ENCODE data around the gene UTS2B.

The UTS2B gene

DNA sequence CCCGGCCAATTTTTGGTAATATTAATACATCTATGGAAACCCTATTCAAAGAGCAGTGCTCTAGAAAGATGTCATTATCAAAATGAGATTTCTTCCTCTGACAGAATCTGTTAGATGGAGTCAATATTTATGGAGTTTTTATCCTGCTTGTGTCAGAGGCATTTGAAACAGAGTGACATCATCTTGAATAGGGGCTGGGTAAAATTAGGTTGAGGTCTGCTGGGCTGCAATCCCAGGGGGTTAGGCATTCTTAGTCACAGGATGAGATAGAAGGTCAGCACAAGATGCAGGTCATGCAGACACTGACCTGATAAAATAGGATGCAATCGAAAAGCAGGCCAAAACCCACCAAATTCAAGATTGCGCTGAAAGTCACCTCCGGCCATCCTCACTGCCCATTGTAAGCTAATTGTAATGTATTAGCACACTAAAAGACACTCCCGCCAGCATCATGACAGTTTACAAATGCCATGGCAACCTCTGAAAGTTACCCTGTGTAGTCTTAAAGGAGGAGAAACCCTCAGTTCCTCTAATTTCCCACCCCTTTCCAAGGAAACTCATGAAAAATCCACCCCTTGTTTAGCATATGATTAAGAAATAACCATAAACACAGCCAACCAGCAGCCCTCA lies 28.4 kb downstream of the UTS2B start:
- no peak for DNase-seq (ENCODE audit: low read depth)
- TF ChIP-seq, protein P1, sequence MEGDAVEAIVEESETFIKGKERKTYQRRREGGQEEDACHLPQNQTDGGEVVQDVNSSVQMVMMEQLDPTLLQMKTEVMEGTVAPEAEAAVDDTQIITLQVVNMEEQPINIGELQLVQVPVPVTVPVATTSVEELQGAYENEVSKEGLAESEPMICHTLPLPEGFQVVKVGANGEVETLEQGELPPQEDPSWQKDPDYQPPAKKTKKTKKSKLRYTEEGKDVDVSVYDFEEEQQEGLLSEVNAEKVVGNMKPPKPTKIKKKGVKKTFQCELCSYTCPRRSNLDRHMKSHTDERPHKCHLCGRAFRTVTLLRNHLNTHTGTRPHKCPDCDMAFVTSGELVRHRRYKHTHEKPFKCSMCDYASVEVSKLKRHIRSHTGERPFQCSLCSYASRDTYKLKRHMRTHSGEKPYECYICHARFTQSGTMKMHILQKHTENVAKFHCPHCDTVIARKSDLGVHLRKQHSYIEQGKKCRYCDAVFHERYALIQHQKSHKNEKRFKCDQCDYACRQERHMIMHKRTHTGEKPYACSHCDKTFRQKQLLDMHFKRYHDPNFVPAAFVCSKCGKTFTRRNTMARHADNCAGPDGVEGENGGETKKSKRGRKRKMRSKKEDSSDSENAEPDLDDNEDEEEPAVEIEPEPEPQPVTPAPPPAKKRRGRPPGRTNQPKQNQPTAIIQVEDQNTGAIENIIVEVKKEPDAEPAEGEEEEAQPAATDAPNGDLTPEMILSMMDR (conservative IDR thresholded peaks at IDR 0.05; ENCODE audit: low read depth, low read length) = no peak
- H3K4me3 ChIP-seq (ENCODE audit: low read length) = no peak overlapping the region

DNA sequence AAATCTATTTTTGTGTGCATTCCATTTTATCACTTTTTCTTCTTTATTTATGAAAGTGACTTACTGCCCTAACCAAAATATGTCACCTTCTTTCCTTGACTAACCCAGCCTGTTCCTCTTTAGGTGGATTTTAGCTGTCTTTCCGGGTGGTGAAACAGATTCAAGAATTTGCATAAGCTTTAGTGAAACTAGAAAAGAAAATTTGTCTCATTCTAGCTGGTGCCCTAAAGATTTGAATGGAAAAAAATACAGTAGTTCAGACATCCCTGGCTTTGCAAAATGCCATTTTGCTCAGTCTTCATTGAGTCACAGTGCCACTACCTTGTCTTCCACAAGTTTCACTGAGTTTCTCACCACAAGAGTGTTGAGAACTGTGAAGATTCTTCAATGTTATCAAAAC lies 29.3 kb downstream of the UTS2B start:
- H3K4me3 ChIP-seq (ENCODE audit: low read length) = no peak overlapping the region
- TF ChIP-seq, protein P1 (conservative IDR thresholded peaks at IDR 0.05; ENCODE audit: low read depth, low read length) = no peak
- no peak for DNase-seq (ENCODE audit: low read depth)

DNA sequence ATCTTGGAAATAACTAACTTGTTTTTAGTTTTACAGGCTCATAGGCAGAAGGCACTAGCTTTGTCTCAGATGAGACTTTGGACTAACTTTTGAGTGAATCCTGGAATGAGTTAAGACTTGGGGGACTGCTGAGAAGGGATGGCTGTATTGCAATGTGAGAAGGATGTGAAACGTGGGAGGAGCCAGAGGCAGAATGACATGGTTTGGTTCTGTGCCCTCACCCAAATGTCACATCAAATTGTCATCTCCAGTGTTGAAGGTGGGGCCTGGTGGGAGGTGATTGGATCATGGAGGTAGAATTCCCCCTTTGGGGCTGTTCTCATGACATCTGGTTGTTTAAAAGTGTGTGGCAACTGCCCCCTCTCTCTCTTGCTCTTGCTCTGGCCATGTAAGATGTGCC lies 29.9 kb downstream of the UTS2B start:
- DNase-seq (ENCODE audit: low read depth) = no peak
- H3K4me3 ChIP-seq (ENCODE audit: low read length) = no peak overlapping the region
- TF ChIP-seq, protein P1 (conservative IDR thresholded peaks at IDR 0.05; ENCODE audit: low read depth, low read length) = no peak

DNA sequence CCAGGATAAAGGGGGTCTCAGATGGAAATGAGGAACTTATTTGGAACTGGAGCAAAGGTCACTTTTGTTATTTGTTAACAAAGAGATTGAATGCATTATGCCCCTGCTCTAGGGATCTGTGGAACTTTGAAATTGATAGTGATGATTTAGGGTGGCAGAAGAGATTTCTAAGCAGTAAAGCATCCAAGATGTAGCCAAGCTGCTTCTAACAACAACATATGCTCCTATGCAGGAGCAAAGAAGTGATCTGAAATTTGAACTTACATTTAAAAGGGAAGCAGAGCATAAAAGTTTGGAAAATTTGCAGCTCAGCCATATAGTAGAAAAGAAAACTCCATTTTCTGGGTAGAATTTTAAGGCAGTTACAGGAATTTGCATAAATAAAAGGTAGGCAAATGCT lies 31.5 kb downstream of the UTS2B start:
- TF ChIP-seq, protein P1 (conservative IDR thresholded peaks at IDR 0.05; ENCODE audit: low read depth, low read length) = no peak
- no peak for DNase-seq (ENCODE audit: low read depth)

DNA sequence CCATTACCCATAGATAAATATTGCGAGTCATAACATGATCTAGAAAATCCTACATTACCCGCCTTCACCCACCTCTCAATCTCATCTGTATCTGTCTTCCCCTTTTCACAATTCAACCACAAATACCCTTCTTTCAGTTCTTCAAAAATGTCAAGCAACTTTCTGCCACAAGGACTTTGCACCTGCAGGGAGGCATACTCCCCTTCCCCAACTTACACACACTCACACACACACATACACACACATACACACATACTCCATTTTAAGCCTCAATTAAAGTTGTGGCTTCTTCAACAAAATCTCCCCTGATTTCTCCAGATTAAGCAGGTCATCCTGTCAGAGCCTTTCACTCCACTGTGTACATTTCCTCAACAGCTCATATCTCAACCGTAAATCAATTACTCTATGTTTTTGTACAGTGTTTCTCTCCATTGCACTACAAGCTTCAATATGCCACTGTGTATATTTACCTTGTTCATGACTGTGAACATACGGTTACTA lies 34.2 kb downstream of the UTS2B start:
- DNase-seq (ENCODE audit: low read depth) = no peak
- no peak overlapping the region for H3K4me3 ChIP-seq (ENCODE audit: low read length)
- TF ChIP-seq, protein P1 (conservative IDR thresholded peaks at IDR 0.05; ENCODE audit: low read depth, low read length) = no peak

More for the DNA sequence above, 31.5 kb downstream of the UTS2B start:
- no peak overlapping the region for H3K4me3 ChIP-seq (ENCODE audit: low read length)

DNA sequence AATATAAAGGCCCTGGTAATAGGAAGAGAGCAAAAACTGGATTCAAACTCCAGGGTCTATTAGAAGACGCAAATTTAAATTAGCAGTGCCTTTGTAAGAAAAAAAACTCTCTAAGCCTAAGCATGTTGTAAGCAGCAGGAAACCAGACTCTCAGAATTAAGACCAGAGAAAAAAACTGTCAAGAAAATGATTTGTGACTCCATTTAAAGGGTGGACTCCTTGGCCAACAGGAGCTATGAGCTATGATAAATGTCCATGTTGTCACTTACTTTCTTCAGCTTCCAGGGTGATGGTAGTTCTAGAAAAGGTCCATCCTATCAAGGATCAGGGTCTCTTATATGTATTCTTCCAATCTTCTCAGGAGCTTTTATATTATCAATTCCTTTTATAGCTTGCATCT lies 36.0 kb downstream of the UTS2B start:
- no peak overlapping the region for H3K4me3 ChIP-seq (ENCODE audit: low read length)
- no peak for DNase-seq (ENCODE audit: low read depth)
- TF ChIP-seq, protein P1 (conservative IDR thresholded peaks at IDR 0.05; ENCODE audit: low read depth, low read length) = no peak

Data from retinal pigment epithelial cell (primary cell).